HCT116 (cell line): ENCODE measurements around the gene DUS3L. TPM values are rescaled to one million over a fixed set of nuclear protein-coding genes. Genes with fewer than 3 reads are reported as not detected.

Source experiments
- ATAC-seq: fragments of 200-7000 bp; cut with Tn5 transposase; 2 replicates; pipeline ENCODE4 v1.9.1; 2020; ENCODE audit warnings: mild to moderate bottlenecking, moderate library complexity
- Bru-seq: library from RNA; stranded (reverse); fragments of 400-500 nt; gene quantifications from one replicate; lab custom pipeline; 2021; lab: Mats Ljungman, UMichigan
- BruChase-seq, 2 experiments: library from RNA; stranded (reverse); fragments of 400-500 nt; gene quantifications; one replicate each; lab custom pipeline; 2021; lab: Mats Ljungman, UMichigan
- BruUV-seq: library from RNA; stranded (reverse); fragments of 400-500 nt; replicated peaks from 2 replicates; lab custom pipeline; 2021; lab: Mats Ljungman, UMichigan
- CTCF ChIA-PET: fragments of 300-600 bp; sonication (Branson Sonifier 250); formaldehyde crosslinking; loops from one replicate; lab custom pipeline; 2021; ENCODE audit warnings: antibody characterized with exemption; lab: Charles Lee
- POLR2A ChIA-PET: fragments of 300-600, 350-600 bp; sonication (Branson Sonifier 250); formaldehyde crosslinking; loops from one replicate; lab custom pipeline; 2021; ENCODE audit warnings: antibody characterized with exemption; lab: Charles Lee
- RAD21 ChIA-PET, 2 experiments: fragments of 300-600 bp; sonication (Branson Sonifier 250); formaldehyde crosslinking; loops; one replicate each; lab custom pipeline; 2023; ENCODE audit warnings: low total read pairs in 2 of 2; ENCODE audit not compliant: uncharacterized antibody in 2 of 2, unreplicated experiment in 2 of 2, low non-redundant PET in 1 of 2; lab: Charles Lee
- DNase-seq: peaks from one replicate; pipeline ENCODE4 v3.0.0-alpha.2; 2010; ENCODE audit warnings: low read depth, low spot score
- H2AFZ ChIP-seq: fragments of 200-600 bp; shearing (Covaris generic), sonication (generic); 2 replicates; pipeline ENCODE4 v1.6.1; 2017; ENCODE audit warnings: low read depth, mixed run types, mixed read lengths, antibody characterized with exemption, low read length; ENCODE audit not compliant: poor library complexity, severe bottlenecking
- H3K27ac ChIP-seq: 2 replicates; pipeline ENCODE4 v1.5.1; 2012; ENCODE audit warnings: low read depth, low read length
- H3K27me3 ChIP-seq: fragments of 200-600 bp; sonication (generic); 2 replicates; pipeline ENCODE4 v1.6.1; 2016; ENCODE audit warnings: mixed run types, low read length, mixed read lengths; ENCODE audit not compliant: insufficient read depth
- H3K36me3 ChIP-seq, 2 experiments: fragments of 200-500 bp in 1 of 2; fragments of 200-600 bp in 1 of 2; sonication (Bioruptor generic) in 1 of 2; sonication (generic) in 1 of 2; 2 replicates each; pipeline versions ENCODE4 v1.5.1 to v1.6.1; 2014 to 2016; ENCODE audit warnings: low read length in 2 of 2, inconsistent platforms in 1 of 2, mixed read lengths in 1 of 2, mixed run types in 1 of 2; ENCODE audit not compliant: insufficient read depth in 2 of 2, control insufficient read depth in 1 of 2
- H3K4me1 ChIP-seq, 2 experiments: fragments of 200-600 bp in 1 of 2; sonication (generic) in 1 of 2; 2 replicates each; pipeline versions ENCODE4 v1.5.1 to v1.6.1; 2012 to 2017; ENCODE audit warnings: low read length in 2 of 2, inconsistent platforms in 1 of 2, mild to moderate bottlenecking in 1 of 2, mixed read lengths in 1 of 2, mixed run types in 1 of 2, moderate library complexity in 1 of 2; ENCODE audit not compliant: insufficient read depth in 2 of 2, control insufficient read depth in 1 of 2
- H3K4me2 ChIP-seq: fragments of 200-600 bp; sonication (generic); 2 replicates; pipeline ENCODE4 v1.6.1; 2017; ENCODE audit warnings: mixed run types, low read length, mixed read lengths
- H3K4me3 ChIP-seq, 2 experiments: fragments of 200-600 bp in 1 of 2; sonication (generic) in 1 of 2; replicated peaks in 1 of 2; 2 replicates each; pipeline ENCODE4 v1.5.1; 2011 to 2016; ENCODE audit warnings: low read length in 2 of 2, control low read depth in 1 of 2, low read depth in 1 of 2, mild to moderate bottlenecking in 1 of 2, mixed read lengths in 1 of 2, mixed run types in 1 of 2
- H3K79me2 ChIP-seq: fragments of 200-600 bp; sonication (generic); 2 replicates; pipeline ENCODE4 v1.6.1; 2017; ENCODE audit warnings: mild to moderate bottlenecking, mixed run types, low read length, moderate library complexity, mixed read lengths; ENCODE audit not compliant: insufficient read depth
- H3K9ac ChIP-seq: fragments of 200-600 bp; sonication (generic); 2 replicates; pipeline ENCODE4 v1.6.1; 2016; ENCODE audit warnings: low read length, mixed read lengths
- H3K9me2 ChIP-seq: fragments of 200-600 bp; sonication (generic), shearing (Covaris generic); 2 replicates; pipeline ENCODE4 v1.6.1; 2017; ENCODE audit warnings: mixed run types, mild to moderate bottlenecking, moderate library complexity; ENCODE audit not compliant: insufficient read depth
- H3K9me3 ChIP-seq, 2 experiments: fragments of 200-500 bp in 1 of 2; fragments of 200-600 bp in 1 of 2; sonication (Bioruptor generic) in 1 of 2; sonication (generic) in 1 of 2; 2 replicates each; pipeline ENCODE4 v1.6.1; 2014 to 2017; ENCODE audit warnings: low read length in 2 of 2, mixed read lengths in 2 of 2, inconsistent platforms in 1 of 2, low read depth in 1 of 2, mild to moderate bottlenecking in 1 of 2, mixed run types in 1 of 2, moderate library complexity in 1 of 2; ENCODE audit not compliant: control insufficient read depth in 1 of 2, insufficient read depth in 1 of 2
- H4K20me1 ChIP-seq: fragments of 200-600 bp; sonication (generic), shearing (Covaris generic); 2 replicates; pipeline ENCODE4 v1.6.1; 2017; ENCODE audit warnings: mixed run types, mild to moderate bottlenecking, moderate library complexity; ENCODE audit not compliant: insufficient read depth
- CBX3 ChIP-seq: IDR thresholded peaks from 2 replicates; pipeline ENCODE4 v1.6.1; 2012; ENCODE audit warnings: low read depth
- CEBPB ChIP-seq: IDR thresholded peaks from 2 replicates; pipeline ENCODE4 v1.6.1; 2012; ENCODE audit warnings: low read depth
- EGR1 ChIP-seq: IDR thresholded peaks from 2 replicates; pipeline ENCODE4 v1.6.1; 2012; ENCODE audit warnings: low read depth
- EZH2 ChIP-seq: fragments of 200-600 bp; sonication (generic); IDR thresholded peaks from 2 replicates; pipeline ENCODE4 v1.6.1; 2017; ENCODE audit warnings: antibody characterized with exemption, mixed run types
- FOSL1 ChIP-seq: IDR thresholded peaks from 2 replicates; pipeline ENCODE4 v1.6.1; 2012; ENCODE audit warnings: low read depth
- POLR2A ChIP-seq: IDR thresholded peaks from 2 replicates; pipeline ENCODE4 v1.7.0; 2011; ENCODE audit warnings: borderline replicate concordance; ENCODE audit not compliant: insufficient read depth, insufficient read length; ENCODE audit errors: extremely low read depth
- POLR2AphosphoS5 ChIP-seq: IDR thresholded peaks from 2 replicates; pipeline ENCODE4 v1.6.1; 2011; ENCODE audit warnings: mild to moderate bottlenecking, low read depth, low read length, moderate library complexity
- SP1 ChIP-seq: IDR thresholded peaks from 2 replicates; pipeline ENCODE4 v1.6.1; 2012; ENCODE audit warnings: low read depth
- SRF ChIP-seq: IDR thresholded peaks from 2 replicates; pipeline ENCODE4 v1.6.1; 2012; ENCODE audit warnings: low read depth
- TCF7L2 ChIP-seq: IDR thresholded peaks from 2 replicates; pipeline ENCODE4 v1.7.0; 2011; ENCODE audit warnings: borderline replicate concordance, inconsistent platforms; ENCODE audit not compliant: insufficient read depth, insufficient read length; ENCODE audit errors: extremely low read depth
- YY1 ChIP-seq: IDR thresholded peaks from 2 replicates; pipeline ENCODE4 v1.6.1; 2011; ENCODE audit warnings: low read length, low read depth, moderate library complexity, mild to moderate bottlenecking; ENCODE audit not compliant: insufficient replicate concordance; ENCODE audit errors: extremely low read depth
- ZFX ChIP-seq: fragments of 450-650 bp; IDR thresholded peaks from 2 replicates; pipeline ENCODE4 v1.6.1; 2017
- intact Hi-C: fragments of 100-400 bp; cut with micrococcal nuclease; formaldehyde crosslinking; loops from 2 replicates; pipeline ENCODE4 v1.10.0; 2022
- long read RNA-seq: library from polyadenylated mRNA; unstranded; transcript quantifications from one replicate; pipeline ENCODE4 v2.0.0, GENCODE V29; 2021; ENCODE audit not compliant: unreplicated experiment
- polyA plus RNA-seq: library from polyadenylated mRNA; unstranded; fragments of >200 nt; gene quantifications from 2 replicates; pipeline ENCODE4 v1.2.1, GENCODE V29; 2012; ENCODE audit warnings: missing spikeins
- total RNA-seq: library from RNA; stranded (reverse); gene quantifications from one replicate; pipeline ENCODE4 v1.2.1, GENCODE V29; 2021; ENCODE audit not compliant: unreplicated experiment
- TF ChIP-seq, protein P1 (sequence below): IDR thresholded peaks from 2 replicates; pipeline ENCODE4 v1.6.1; 2011; ENCODE audit warnings: mild to moderate bottlenecking, low read length, moderate library complexity; ENCODE audit not compliant: insufficient replicate concordance; ENCODE audit errors: extremely low read depth
- TF ChIP-seq, protein P2 (sequence below): IDR thresholded peaks from 2 replicates; pipeline ENCODE4 v1.6.1; 2012
- TF ChIP-seq, protein P3 (sequence below): IDR thresholded peaks from 2 replicates; pipeline ENCODE4 v1.6.1; 2012; ENCODE audit warnings: low read depth

Gene DUS3L, protein sequence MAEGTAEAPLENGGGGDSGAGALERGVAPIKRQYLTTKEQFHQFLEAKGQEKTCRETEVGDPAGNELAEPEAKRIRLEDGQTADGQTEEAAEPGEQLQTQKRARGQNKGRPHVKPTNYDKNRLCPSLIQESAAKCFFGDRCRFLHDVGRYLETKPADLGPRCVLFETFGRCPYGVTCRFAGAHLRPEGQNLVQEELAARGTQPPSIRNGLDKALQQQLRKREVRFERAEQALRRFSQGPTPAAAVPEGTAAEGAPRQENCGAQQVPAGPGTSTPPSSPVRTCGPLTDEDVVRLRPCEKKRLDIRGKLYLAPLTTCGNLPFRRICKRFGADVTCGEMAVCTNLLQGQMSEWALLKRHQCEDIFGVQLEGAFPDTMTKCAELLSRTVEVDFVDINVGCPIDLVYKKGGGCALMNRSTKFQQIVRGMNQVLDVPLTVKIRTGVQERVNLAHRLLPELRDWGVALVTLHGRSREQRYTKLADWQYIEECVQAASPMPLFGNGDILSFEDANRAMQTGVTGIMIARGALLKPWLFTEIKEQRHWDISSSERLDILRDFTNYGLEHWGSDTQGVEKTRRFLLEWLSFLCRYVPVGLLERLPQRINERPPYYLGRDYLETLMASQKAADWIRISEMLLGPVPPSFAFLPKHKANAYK
- total RNA-seq = 78.1 TPM
- polyA plus RNA-seq = 38.5 and 68.5 TPM in 2 replicates
- percentile 83 among the genes with signal in this experiment for Bru-seq, nascent RNA
- BruChase-seq, experiment 1, labeled RNA remaining after a 6-hour chase = percentile 90 among the genes with signal in this experiment
- BruChase-seq, experiment 2, labeled RNA remaining after a 2-hour chase = percentile 86 among the genes with signal in this experiment
- long read RNA-seq, transcript DUS3L-201 (13 exons, 2,113 nt) = major isoform, 32 of 84 reads
- long read RNA-seq, partial matches to known transcripts = 34 of 84 reads
- long read RNA-seq, other reads (novel, unspliced or antisense) = 18 of 84 reads

DNA sequence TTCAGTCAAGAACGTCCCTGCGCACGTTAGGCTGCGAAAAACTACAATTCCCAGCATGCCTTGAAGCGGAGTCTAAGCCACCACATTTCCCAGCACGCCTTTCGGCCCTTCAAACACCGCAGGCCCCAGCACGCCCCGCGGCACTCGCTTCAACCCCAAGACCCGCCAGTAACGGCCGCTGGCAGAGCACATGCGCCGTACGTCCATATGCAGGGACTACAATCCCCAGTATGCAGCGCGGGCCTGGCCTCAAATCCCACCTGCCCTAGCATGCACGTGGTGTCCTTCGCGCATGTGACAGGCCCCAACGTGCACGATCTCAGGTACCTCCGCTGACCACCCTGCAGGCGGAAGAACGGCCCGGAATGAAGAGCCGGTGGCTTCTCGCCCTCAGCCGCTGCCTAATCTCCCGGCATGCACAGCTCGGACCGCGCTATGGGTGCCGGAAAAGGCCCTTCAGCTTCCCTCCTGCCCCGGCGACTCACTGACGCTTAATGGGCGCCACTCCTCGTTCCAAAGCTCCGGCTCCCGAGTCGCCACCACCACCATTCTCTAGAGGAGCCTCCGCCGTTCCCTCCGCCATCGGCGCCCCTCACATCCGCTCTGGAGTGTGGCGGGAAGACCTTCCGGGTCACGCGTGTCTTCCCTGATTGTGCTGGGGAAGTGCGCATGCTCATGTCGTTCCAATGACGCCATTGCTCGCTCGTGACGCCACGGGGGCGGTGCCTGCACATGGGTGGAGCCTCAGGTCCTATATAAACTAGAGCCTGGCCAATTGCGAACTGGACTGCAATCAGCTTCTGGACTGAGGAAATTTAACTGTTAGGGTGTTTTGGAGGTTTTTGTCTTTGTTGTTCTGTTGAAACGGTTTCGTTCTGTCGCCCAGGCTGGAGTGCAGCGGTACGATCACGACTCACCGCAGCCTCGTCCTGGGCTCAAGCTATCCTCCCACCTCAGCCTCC, at the start of gene DUS3L:
Gene DUS3L, minus strand, starts transcription at position 605 of the 962 bp plus-strand sequence. Its CDS starts 22 bp downstream, at position 583.
- H3K36me3 ChIP-seq = peaks cover 29 to 39% of the 10 kb centered on the region in 2 experiments; a peak in 3 of 4 replicates
- peak within 1 kb of the TSS; percentile 76 for H3K4me2 ChIP-seq
- H4K20me1 ChIP-seq = no peaks in the 10 kb centered on the region; the same call in 1 of the 2 replicates
- H3K9me2 ChIP-seq = no peaks in the 10 kb centered on the region
- peak within 1 kb of the TSS; percentile 96 for H3K9ac ChIP-seq
- H3K27ac ChIP-seq = peak within 1 kb of the TSS; percentile 96
- H3K9me3 ChIP-seq = no peaks in the 10 kb centered on the region
- ChIA-PET CTCF (interaction anchor here (0.7 to 5.5 kb wide), 4 partner anchors 13 to 104 kb away, joined by 4 to 49 read pairs (median 4); no protein-coding TSS in a partner anchor), RAD21 (no interaction called here), POLR2A (interaction anchor here (0.6 to 2.5 kb wide), 8 partner anchors 13 to 113 kb away, joined by 3 to 14 read pairs (median 6); partner anchors contain the start of genes CATSPERD, LONP1, NDUFA11 and NRTN)
- no peak within 1 kb of the TSS for H2AFZ ChIP-seq
- no peaks in the 10 kb centered on the region for H3K27me3 ChIP-seq
- peak within 1 kb of the TSS; percentile 72 to 85 for H3K4me3 ChIP-seq
- ATAC-seq (peak; percentile 91), DNase-seq (peak; percentile 97)
- intact Hi-C loops = loop anchor here (1.0 to 2.0 kb wide), 4 partner anchors 18 to 110 kb away; partner anchors contain the start of genes CATSPERD, HSD11B1L, LONP1 and MICOS13
- H3K4me1 ChIP-seq = peaks cover 9 to 22% of the 10 kb centered on the region in 2 experiments; a peak in 3 of 4 replicates
- H3K79me2 ChIP-seq = peaks cover 26% of the 10 kb centered on the region
- TSS peak; percentile 84 for BruUV-seq
- TF ChIP-seq, protein P1, sequence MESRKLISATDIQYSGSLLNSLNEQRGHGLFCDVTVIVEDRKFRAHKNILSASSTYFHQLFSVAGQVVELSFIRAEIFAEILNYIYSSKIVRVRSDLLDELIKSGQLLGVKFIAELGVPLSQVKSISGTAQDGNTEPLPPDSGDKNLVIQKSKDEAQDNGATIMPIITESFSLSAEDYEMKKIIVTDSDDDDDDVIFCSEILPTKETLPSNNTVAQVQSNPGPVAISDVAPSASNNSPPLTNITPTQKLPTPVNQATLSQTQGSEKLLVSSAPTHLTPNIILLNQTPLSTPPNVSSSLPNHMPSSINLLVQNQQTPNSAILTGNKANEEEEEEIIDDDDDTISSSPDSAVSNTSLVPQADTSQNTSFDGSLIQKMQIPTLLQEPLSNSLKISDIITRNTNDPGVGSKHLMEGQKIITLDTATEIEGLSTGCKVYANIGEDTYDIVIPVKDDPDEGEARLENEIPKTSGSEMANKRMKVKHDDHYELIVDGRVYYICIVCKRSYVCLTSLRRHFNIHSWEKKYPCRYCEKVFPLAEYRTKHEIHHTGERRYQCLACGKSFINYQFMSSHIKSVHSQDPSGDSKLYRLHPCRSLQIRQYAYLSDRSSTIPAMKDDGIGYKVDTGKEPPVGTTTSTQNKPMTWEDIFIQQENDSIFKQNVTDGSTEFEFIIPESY = peak; percentile 65
- TF ChIP-seq, protein P2, sequence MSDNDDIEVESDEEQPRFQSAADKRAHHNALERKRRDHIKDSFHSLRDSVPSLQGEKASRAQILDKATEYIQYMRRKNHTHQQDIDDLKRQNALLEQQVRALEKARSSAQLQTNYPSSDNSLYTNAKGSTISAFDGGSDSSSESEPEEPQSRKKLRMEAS = peak; percentile 99
- no peak for TF ChIP-seq EGR1
- TF ChIP-seq FOSL1 = no peak
- TF ChIP-seq SRF = no peak
- TF ChIP-seq, protein P3, sequence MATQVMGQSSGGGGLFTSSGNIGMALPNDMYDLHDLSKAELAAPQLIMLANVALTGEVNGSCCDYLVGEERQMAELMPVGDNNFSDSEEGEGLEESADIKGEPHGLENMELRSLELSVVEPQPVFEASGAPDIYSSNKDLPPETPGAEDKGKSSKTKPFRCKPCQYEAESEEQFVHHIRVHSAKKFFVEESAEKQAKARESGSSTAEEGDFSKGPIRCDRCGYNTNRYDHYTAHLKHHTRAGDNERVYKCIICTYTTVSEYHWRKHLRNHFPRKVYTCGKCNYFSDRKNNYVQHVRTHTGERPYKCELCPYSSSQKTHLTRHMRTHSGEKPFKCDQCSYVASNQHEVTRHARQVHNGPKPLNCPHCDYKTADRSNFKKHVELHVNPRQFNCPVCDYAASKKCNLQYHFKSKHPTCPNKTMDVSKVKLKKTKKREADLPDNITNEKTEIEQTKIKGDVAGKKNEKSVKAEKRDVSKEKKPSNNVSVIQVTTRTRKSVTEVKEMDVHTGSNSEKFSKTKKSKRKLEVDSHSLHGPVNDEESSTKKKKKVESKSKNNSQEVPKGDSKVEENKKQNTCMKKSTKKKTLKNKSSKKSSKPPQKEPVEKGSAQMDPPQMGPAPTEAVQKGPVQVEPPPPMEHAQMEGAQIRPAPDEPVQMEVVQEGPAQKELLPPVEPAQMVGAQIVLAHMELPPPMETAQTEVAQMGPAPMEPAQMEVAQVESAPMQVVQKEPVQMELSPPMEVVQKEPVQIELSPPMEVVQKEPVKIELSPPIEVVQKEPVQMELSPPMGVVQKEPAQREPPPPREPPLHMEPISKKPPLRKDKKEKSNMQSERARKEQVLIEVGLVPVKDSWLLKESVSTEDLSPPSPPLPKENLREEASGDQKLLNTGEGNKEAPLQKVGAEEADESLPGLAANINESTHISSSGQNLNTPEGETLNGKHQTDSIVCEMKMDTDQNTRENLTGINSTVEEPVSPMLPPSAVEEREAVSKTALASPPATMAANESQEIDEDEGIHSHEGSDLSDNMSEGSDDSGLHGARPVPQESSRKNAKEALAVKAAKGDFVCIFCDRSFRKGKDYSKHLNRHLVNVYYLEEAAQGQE = no peak
- TF ChIP-seq CBX3 = 0 out of 2 replicates have a peak, but pooled peaks have one; percentile 74
- TF ChIP-seq SP1 = peak; percentile 70
- TF ChIP-seq EZH2 = no peak
- TF ChIP-seq YY1 = peak; percentile 54
- peak; percentile 98 for TF ChIP-seq TCF7L2
- TF ChIP-seq POLR2AphosphoS5 = peak; percentile 81
- peak; percentile 66; the same call in 1 of the 2 replicates for TF ChIP-seq ZFX
- no peak for TF ChIP-seq CEBPB
- TF ChIP-seq POLR2A = peak; percentile 97
